ENCODE data around the gene EIF3L. TPM values are rescaled to one million over a fixed set of nuclear protein-coding genes. Genes with fewer than 3 reads are reported as not detected.

The EIF3L gene
- total RNA-seq, 1 experiment from 2014 or later, result 739 TPM

DNA sequence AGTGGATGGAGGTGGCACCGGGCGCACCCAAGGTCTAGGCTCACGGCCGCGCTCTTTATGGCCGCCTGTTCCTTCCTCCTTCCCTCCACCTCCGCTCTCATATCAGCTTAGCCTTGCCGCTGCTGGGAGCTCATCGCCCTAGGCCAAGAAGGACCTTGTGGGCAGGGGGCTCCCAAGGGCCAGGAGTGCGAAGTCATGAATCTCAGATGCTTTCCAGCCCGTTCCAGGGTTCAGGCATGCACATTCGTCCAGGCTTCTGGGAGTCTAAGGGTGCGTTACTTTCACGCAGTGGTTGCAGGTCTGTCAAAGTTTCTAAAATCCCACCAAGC lies 30.1 kb upstream of the EIF3L start:
- Histone ChIP-seq H3K23me2 (ENCODE audit: insufficient read length, low read depth, low read length, poor library complexity, severe bottlenecking) (peaks cover 11% of the 10 kb centered on the region), H3K4ac (ENCODE audit: low read depth, low read length) (no peak overlapping the region), H3K79me1 (ENCODE audit: insufficient read depth, low read depth, low read length, poor library complexity, severe bottlenecking) (no peaks in the 10 kb centered on the region), H3K79me2 (ENCODE audit: insufficient read depth, low read length) (no peaks in the 10 kb centered on the region), H2BK12ac (ENCODE audit: insufficient read length, low read depth, low read length) (no peak overlapping the region), H2BK20ac (ENCODE audit: low read depth, low read length, poor library complexity, severe bottlenecking) (no peak overlapping the region), H3K23ac (ENCODE audit: insufficient read length, low read depth, low read length) (no peak overlapping the region), H3K4me1 (ENCODE audit: insufficient read depth, low read length) (peaks cover 3% of the 10 kb centered on the region; the same call in 1 of the 2 replicates), H4K20me1 (ENCODE audit: control insufficient read depth, insufficient read depth, insufficient read length) (no peaks in the 10 kb centered on the region), H3K9ac (ENCODE audit: extremely low read depth, insufficient read length, low read length) (no peak overlapping the region), H3K27me3 (ENCODE audit: insufficient read depth, low read length) (no peaks in the 10 kb centered on the region; the same call in 1 of the 2 replicates), H3K9me3 (ENCODE audit: control insufficient read depth, low read depth, low read length) (no peaks in the 10 kb centered on the region), H4K91ac (ENCODE audit: insufficient read length, low read depth, low read length) (no peak overlapping the region), H3K56ac (ENCODE audit: insufficient read length, low read depth, low read length) (no peak overlapping the region), H4K5ac (ENCODE audit: insufficient read length, low read depth, low read length) (no peak overlapping the region), H2BK15ac (ENCODE audit: low read depth, low read length) (no peak overlapping the region), H2AK5ac (ENCODE audit: insufficient read length, low read length) (no peak overlapping the region), H3K18ac (ENCODE audit: insufficient read length, low read depth, low read length) (no peak overlapping the region), H3K4me2 (ENCODE audit: insufficient read depth, insufficient read length, low read length) (peak overlapping the region; percentile 41), H2BK5ac (ENCODE audit: insufficient read length, low read length) (no peak overlapping the region), H3T11ph (ENCODE audit: low read length) (no peak overlapping the region), H3K14ac (ENCODE audit: insufficient read depth, low read length) (peak overlapping the region; percentile 28), H3K27ac (ENCODE audit: insufficient read length, low read depth, low read length) (no peak overlapping the region), H2AFZ (ENCODE audit: low read length) (no peak overlapping the region), H4K8ac (replicated peaks; ENCODE audit: insufficient read length, low read depth, low read length) (no peak overlapping the region), H2BK120ac (ENCODE audit: low read depth, low read length, poor library complexity, severe bottlenecking) (no peak overlapping the region)
- peaks cover 51% of the 10 kb centered on the region for H3K27me3 Mint-ChIP-seq (ENCODE audit: low read depth)
- peak overlapping the region; percentile 34 to 65 for H3K4me3 Mint-ChIP-seq
- TF ChIP-seq CTCF (conservative IDR thresholded peaks at IDR 0.05), result no peak
- WGBS (ENCODE audit: extremely low coverage, insufficient read length, low lambda C conversion rate), result no CpG with 5 or more reads among the region's 14 CpGs
- H3K9me3 Mint-ChIP-seq, result no peaks in the 10 kb centered on the region; a peak in 1 of 5 replicates
- no peak overlapping the region; a peak in 1 of 7 replicates for H3K27ac Mint-ChIP-seq
- no peak for DNase-seq
- H3K36me3 Mint-ChIP-seq (ENCODE audit: insufficient read depth in 1 of 3, low read depth in 3 of 3), result peaks cover 5 to 15% (median 11%) of the 10 kb centered on the region in 3 experiments; a peak in 6 of 7 replicates
- peaks cover 24 to 32% of the 10 kb centered on the region in 2 experiments for H3K4me1 Mint-ChIP-seq

Data from H9 (cell line).